GM23338 (cell line): ENCODE data around the gene IGLL5. TPM values are rescaled to one million over a fixed set of nuclear protein-coding genes. Genes with fewer than 3 reads are reported as not detected.

Experiments used
- ATAC-seq: fragments of 200-7000 bp; cut with Tn5 transposase; 3 replicates; pipeline ENCODE4 v1.9.1; 2020
- DNase-seq: peaks from one replicate; pipeline ENCODE4 v3.0.0-alpha.2; 2015; ENCODE audit warnings: low spot score
- H2AFZ ChIP-seq: fragments of 200-600 bp; sonication (generic); 2 replicates; pipeline ENCODE4 v1.8.0; 2016; ENCODE audit warnings: antibody characterized with exemption, mild to moderate bottlenecking, moderate library complexity
- H3F3A ChIP-seq: fragments of 200-600 bp; sonication (generic); replicated peaks from 2 replicates; pipeline ENCODE4 v1.8.0; 2017; ENCODE audit warnings: antibody characterized with exemption, mixed run types, low read depth
- H3K27ac ChIP-seq: fragments of 200-600 bp; sonication (generic); 2 replicates; pipeline ENCODE4 v1.6.1; 2016; ENCODE audit warnings: low read depth
- H3K27me3 ChIP-seq: fragments of 200-600 bp; sonication (generic); 2 replicates; pipeline ENCODE4 v1.8.0; 2016; ENCODE audit warnings: mild to moderate bottlenecking, mixed run types, moderate library complexity; ENCODE audit not compliant: insufficient read depth
- H3K36me3 ChIP-seq: fragments of 200-600 bp; sonication (generic); 2 replicates; pipeline ENCODE4 v1.8.0; 2016; ENCODE audit warnings: mild to moderate bottlenecking; ENCODE audit not compliant: insufficient read depth
- H3K4me1 ChIP-seq: fragments of 200-600 bp; sonication (generic); 2 replicates; pipeline ENCODE4 v1.8.0; 2016; ENCODE audit warnings: mild to moderate bottlenecking, moderate library complexity; ENCODE audit not compliant: insufficient read depth
- H3K4me2 ChIP-seq: fragments of 200-600 bp; sonication (generic); 2 replicates; pipeline ENCODE4 v1.7.1; 2017; ENCODE audit warnings: mixed run types
- H3K4me3 ChIP-seq: fragments of 200-600 bp; sonication (generic); 2 replicates; pipeline ENCODE4 v1.6.1; 2016; ENCODE audit warnings: mixed run types
- H3K79me2 ChIP-seq: fragments of 200-600 bp; sonication (generic); replicated peaks from 2 replicates; pipeline ENCODE4 v1.8.0; 2017; ENCODE audit warnings: mild to moderate bottlenecking; ENCODE audit not compliant: insufficient read depth
- H3K9me2 ChIP-seq: fragments of 200-600 bp; sonication (generic); 2 replicates; pipeline ENCODE4 v1.8.0; 2017; ENCODE audit not compliant: insufficient read depth
- H4K20me1 ChIP-seq: fragments of 200-600 bp; sonication (generic); replicated peaks from 2 replicates; pipeline ENCODE4 v1.8.0; 2017; ENCODE audit warnings: mild to moderate bottlenecking; ENCODE audit not compliant: insufficient read depth
- H3K27ac Mint-ChIP-seq: 2 replicates; pipeline ENCODE4 v1.8.0; 2020; ENCODE audit warnings: inconsistent platforms, mild to moderate bottlenecking, moderate library complexity, mixed read lengths
- H3K27me3 Mint-ChIP-seq: 3 replicates; pipeline ENCODE4 v1.8.0; 2022; ENCODE audit warnings: low read depth, mild to moderate bottlenecking, moderate library complexity, mixed read lengths, inconsistent platforms; ENCODE audit not compliant: insufficient read depth, poor library complexity
- H3K36me3 Mint-ChIP-seq: 3 replicates; pipeline ENCODE4 v1.8.0; 2021; ENCODE audit warnings: low read depth, mild to moderate bottlenecking, inconsistent platforms, moderate library complexity, mixed read lengths
- H3K4me1 Mint-ChIP-seq: 3 replicates; pipeline ENCODE4 v1.8.0; 2020; ENCODE audit warnings: mild to moderate bottlenecking, inconsistent platforms, mixed read lengths
- H3K4me3 Mint-ChIP-seq: 3 replicates; pipeline ENCODE4 v1.8.0; 2021; ENCODE audit warnings: moderate library complexity, mild to moderate bottlenecking, inconsistent platforms, mixed read lengths
- H3K9me3 Mint-ChIP-seq: 3 replicates; pipeline ENCODE4 v1.8.0; 2020; ENCODE audit warnings: moderate library complexity, mild to moderate bottlenecking, inconsistent platforms, mixed read lengths
- CREB1 ChIP-seq: fragments of 250-450 bp; sonication (Bioruptor Pico); IDR thresholded peaks from 2 replicates; pipeline ENCODE4 v1.5.0; 2020; ENCODE audit warnings: low read depth, mild to moderate bottlenecking, moderate library complexity
- CTCF ChIP-seq, 2 experiments: fragments of 200-600 bp in 1 of 2; sonication (generic) in 1 of 2; conservative IDR thresholded peaks; 2 replicates each; pipeline versions ENCODE4 v1.5.1 to v1.6.1; 2016 to 2017; ENCODE audit warnings: antibody characterized with exemption in 2 of 2, low read depth in 2 of 2, mild to moderate bottlenecking in 2 of 2, moderate library complexity in 1 of 2
- ETS1 ChIP-seq: IDR thresholded peaks from 2 replicates; pipeline ENCODE4 v1.6.1; 2016; ENCODE audit warnings: antibody characterized with exemption
- EZH2 ChIP-seq: fragments of 200-600 bp; sonication (generic); IDR thresholded peaks from one replicate; pipeline ENCODE4 v1.8.0; 2017; ENCODE audit warnings: antibody characterized with exemption, mild to moderate bottlenecking, low read depth; ENCODE audit not compliant: unreplicated experiment
- EZH2phosphoT487 ChIP-seq: fragments of 200-600 bp; sonication (generic); IDR thresholded peaks from one replicate; pipeline ENCODE4 v1.8.1; 2018; ENCODE audit warnings: antibody characterized with exemption; ENCODE audit not compliant: unreplicated experiment
- JUNB ChIP-seq: IDR thresholded peaks from one replicate; pipeline ENCODE4 v1.6.1; 2016; ENCODE audit warnings: antibody characterized with exemption; ENCODE audit not compliant: unreplicated experiment
- NANOG ChIP-seq: IDR thresholded peaks from 2 replicates; pipeline ENCODE4 v1.6.1; 2016; ENCODE audit warnings: antibody characterized with exemption, borderline replicate concordance
- POLR2AphosphoS5 ChIP-seq: IDR thresholded peaks from 2 replicates; pipeline ENCODE4 v1.6.1; 2016; ENCODE audit warnings: antibody characterized with exemption, low read depth
- REST ChIP-seq: IDR thresholded peaks from one replicate; pipeline ENCODE4 v1.6.1; 2018; ENCODE audit warnings: antibody characterized with exemption; ENCODE audit not compliant: unreplicated experiment
- STAT1 ChIP-seq: IDR thresholded peaks from one replicate; pipeline ENCODE4 v1.6.1; 2016; ENCODE audit warnings: antibody characterized with exemption; ENCODE audit not compliant: unreplicated experiment
- ZNF114 ChIP-seq: fragments of 250-450 bp; sonication (Bioruptor Pico); IDR thresholded peaks from 2 replicates; pipeline ENCODE4 v1.5.0; 2020; ENCODE audit warnings: mild to moderate bottlenecking, moderate library complexity
- ZNF331 ChIP-seq: fragments of 250-450 bp; sonication (Bioruptor Pico); IDR thresholded peaks from 2 replicates; pipeline ENCODE4 v1.5.0; 2020; ENCODE audit warnings: low read depth, mild to moderate bottlenecking, moderate library complexity
- ZNF462 ChIP-seq: fragments of 250-450 bp; sonication (Bioruptor Pico); IDR thresholded peaks from 2 replicates; pipeline ENCODE4 v1.5.0; 2020; ENCODE audit warnings: mild to moderate bottlenecking, moderate library complexity
- polyA plus RNA-seq: library from polyadenylated mRNA; unstranded; fragments of >200 nt; fragmentation: Nextera tagmentation; extraction: Ambion mirVana; gene quantifications from 2 replicates; pipeline ENCODE4 v1.2.1, GENCODE V29; 2016
- total RNA-seq: library from RNA; depleted of rRNA; stranded (reverse); fragments of >200 nt; shearing (Covaris generic); gene quantifications from 2 replicates; pipeline ENCODE4 v1.2.3, GENCODE V29; 2014

IGLL5 gene
- total and polyA plus RNA-seq, 2 experiments from 2014 or later: not detected

- Histone ChIP-seq H3K79me2 (no peaks in the 10 kb centered on the region), H3K9me2 (no peaks in the 10 kb centered on the region), H4K20me1 (no peaks in the 10 kb centered on the region), H3K4me1 (no peaks in the 10 kb centered on the region), H3K27ac (no peak overlapping the region), H3K27me3 (peaks cover 82% of the 10 kb centered on the region), H3K36me3 (no peaks in the 10 kb centered on the region), H3K4me2 (no peak overlapping the region), H3F3A (no peaks in the 10 kb centered on the region), H2AFZ (no peak overlapping the region), H3K4me3 (no peak overlapping the region)
- ATAC-seq (no peak), DNase-seq (no peak)
- Mint-ChIP-seq H3K4me3 (no peak overlapping the region), H3K4me1 (no peaks in the 10 kb centered on the region), H3K9me3 (no peaks in the 10 kb centered on the region; the same call in 2 of the 3 replicates), H3K27me3 (peaks cover 38% of the 10 kb centered on the region), H3K36me3 (no peaks in the 10 kb centered on the region), H3K27ac (no peak overlapping the region)
- no peak for TF ChIP-seq POLR2AphosphoS5
- no peak for TF ChIP-seq CTCF (conservative IDR thresholded peaks at IDR 0.05; ENCODE audit: low read depth in 2 of 2)
- TF ChIP-seq ZNF462 (CRISPR knock-in tag): no peak
- TF ChIP-seq JUNB: no peak
- TF ChIP-seq REST: no peak
- TF ChIP-seq ZNF114 (CRISPR knock-in tag): no peak
- no peak for TF ChIP-seq ETS1
- no peak for TF ChIP-seq EZH2phosphoT487
- no peak for TF ChIP-seq NANOG
- TF ChIP-seq ZNF331 (CRISPR knock-in tag): no peak
- TF ChIP-seq CREB1 (CRISPR knock-in tag): no peak
- no peak for TF ChIP-seq STAT1
- no peak for TF ChIP-seq EZH2
These were observed 2.5 kb upstream of the IGLL5 start for GRCh38 chr22:22884888-22885840.
